Liver (tissue), 9 donors: ENCODE measurements around the gene GMDS. TPM values are rescaled to one million over a fixed set of nuclear protein-coding genes. Genes with fewer than 3 reads are reported as not detected.

Source experiments
- DNase-seq: peaks from one replicate; pipeline ENCODE4 v3.0.0-alpha.2; 2017; ENCODE audit warnings: low spot score
- H3K27ac ChIP-seq, 2 donors: one replicate each; pipeline ENCODE4 v1.7.0; 2013; ENCODE audit warnings: inconsistent platforms in 2 of 2, low read length in 2 of 2, control low read depth in 1 of 2, low read depth in 1 of 2, mild to moderate bottlenecking in 1 of 2
- H3K27me3 ChIP-seq, 4 donors: one replicate each; pipeline versions ENCODE4 v1.6.1 to v1.7.0; 2013; ENCODE audit warnings: low read length in 3 of 4, inconsistent platforms in 1 of 4, mild to moderate bottlenecking in 1 of 4, moderate library complexity in 1 of 4; ENCODE audit not compliant: control insufficient read depth in 4 of 4, insufficient read depth in 4 of 4
- H3K36me3 ChIP-seq, 4 donors: one replicate each; pipeline versions ENCODE4 v1.6.1 to v1.7.0; 2013; ENCODE audit warnings: low read length in 3 of 4, mild to moderate bottlenecking in 3 of 4, low read depth in 1 of 4, moderate library complexity in 1 of 4; ENCODE audit not compliant: control insufficient read depth in 4 of 4, insufficient read depth in 3 of 4
- H3K4me1 ChIP-seq, 4 donors: one replicate each; pipeline versions ENCODE4 v1.6.1 to v1.7.0; 2013; ENCODE audit warnings: low read length in 3 of 4, mild to moderate bottlenecking in 3 of 4, moderate library complexity in 1 of 4; ENCODE audit not compliant: control insufficient read depth in 4 of 4, insufficient read depth in 4 of 4
- H3K4me3 ChIP-seq, 3 donors: one replicate each; pipeline versions ENCODE4 v1.6.1 to v1.7.0; 2013; ENCODE audit warnings: low read length in 3 of 3, control low read depth in 1 of 3, low read depth in 1 of 3, mild to moderate bottlenecking in 1 of 3
- H3K9ac ChIP-seq, 2 donors: one replicate each; pipeline ENCODE4 v1.7.0; 2013; ENCODE audit warnings: low read length in 2 of 2, mild to moderate bottlenecking in 2 of 2, moderate library complexity in 2 of 2, control low read depth in 1 of 2, low read depth in 1 of 2
- H3K9me3 ChIP-seq, 4 donors: one replicate each; pipeline versions ENCODE4 v1.6.1 to v1.7.0; 2013; ENCODE audit warnings: low read length in 3 of 4; ENCODE audit not compliant: control insufficient read depth in 4 of 4
- ATF3 ChIP-seq: IDR thresholded peaks from 2 replicates; pipeline ENCODE4 v1.6.1; 2016; ENCODE audit warnings: antibody characterized with exemption
- CTCF ChIP-seq: fragments of 150-350 bp; IDR thresholded peaks from 2 replicates; pipeline ENCODE4 v1.5.1; 2017; ENCODE audit warnings: improper control_type of control experiment, low read depth, low read length; ENCODE audit not compliant: missing input control
- EGR1 ChIP-seq, 2 donors: IDR thresholded peaks; 2 replicates each; pipeline ENCODE4 v1.6.1; 2016 to 2018; ENCODE audit warnings: antibody characterized with exemption in 2 of 2, low read depth in 2 of 2
- FOXA1 ChIP-seq: IDR thresholded peaks from 2 replicates; pipeline ENCODE4 v1.6.1; 2016; ENCODE audit warnings: antibody characterized with exemption
- GABPA ChIP-seq, 2 donors: IDR thresholded peaks in 1 of 2; conservative IDR thresholded peaks in 1 of 2; 2 replicates each; pipeline ENCODE4 v1.6.1; 2016; ENCODE audit warnings: antibody characterized with exemption in 2 of 2, mild to moderate bottlenecking in 1 of 2, moderate library complexity in 1 of 2
- HNF4A ChIP-seq, 2 donors: conservative IDR thresholded peaks; 2 replicates each; pipeline ENCODE4 v1.6.1; 2016; ENCODE audit warnings: antibody characterized with exemption in 2 of 2, mild to moderate bottlenecking in 2 of 2
- JUND ChIP-seq, 2 donors: IDR thresholded peaks; 2 replicates each; pipeline ENCODE4 v1.6.1; 2016; ENCODE audit warnings: antibody characterized with exemption in 2 of 2
- MAX ChIP-seq: IDR thresholded peaks from 2 replicates; pipeline ENCODE4 v1.6.1; 2016; ENCODE audit warnings: antibody characterized with exemption
- NR2F2 ChIP-seq: IDR thresholded peaks from 2 replicates; pipeline ENCODE4 v1.6.1; 2016; ENCODE audit warnings: antibody characterized with exemption
- RAD21 ChIP-seq, 2 donors: IDR thresholded peaks; 2 replicates each; pipeline ENCODE4 v1.6.1; 2016; ENCODE audit warnings: antibody characterized with exemption in 2 of 2, mild to moderate bottlenecking in 2 of 2
- REST ChIP-seq: IDR thresholded peaks from 2 replicates; pipeline ENCODE4 v1.6.1; 2016; ENCODE audit warnings: antibody characterized with exemption, mild to moderate bottlenecking
- RXRA ChIP-seq, 2 donors: IDR thresholded peaks; 2 replicates each; pipeline ENCODE4 v1.6.1; 2017 to 2018; ENCODE audit warnings: antibody characterized with exemption in 2 of 2, mild to moderate bottlenecking in 1 of 2
- SP1 ChIP-seq: IDR thresholded peaks from 2 replicates; pipeline ENCODE4 v1.6.1; 2018; ENCODE audit warnings: antibody characterized with exemption, mild to moderate bottlenecking
- TAF1 ChIP-seq: conservative IDR thresholded peaks from 2 replicates; pipeline ENCODE4 v1.6.1; 2016; ENCODE audit warnings: antibody characterized with exemption, mild to moderate bottlenecking
- ZBTB33 ChIP-seq: IDR thresholded peaks from 2 replicates; pipeline ENCODE4 v1.6.1; 2016; ENCODE audit warnings: antibody characterized with exemption
- WGBS: extraction: QIAGEN DNeasy Blood & Tissue Kit; methylation state at CpG from one replicate; pipeline ENCODE4 v1.1.7; 2013; 5-methylcytosine and 5-hydroxymethylcytosine counted together
- polyA plus RNA-seq, 2 donors: library from polyadenylated mRNA; stranded (reverse) in 1 of 2; unstranded in 1 of 2; fragments of 200-250 nt in 1 of 2; fragments of >200 nt in 1 of 2; fragmentation: Nextera tagmentation in 1 of 2; extraction: Ambion mirVana in 1 of 2; gene quantifications; one replicate each; pipeline versions ENCODE4 v1.2.1 to v1.2.3, GENCODE V29; 2013 to 2015
- total RNA-seq, 2 donors: library from RNA; depleted of rRNA; stranded (reverse); fragments of >200 nt; gene quantifications; one replicate each; pipeline ENCODE4 v1.2.3, GENCODE V29; 2014
- donor health status: healthy.
- donor health status: healthy.
- donor health status: healthy.
- donor health status: healthy.
- donor health status: healthy.

Gene GMDS
- total and polyA plus RNA-seq, 4 donors = 3.5 to 15.6 (median 13.0) TPM

- H3K9me3 ChIP-seq = no peaks in the 10 kb centered on the region
- 71% methylated on average over 5 of the region's 5 CpGs for WGBS
- H3K4me1 ChIP-seq = peaks cover 0 to 8% (median 1%) of the 10 kb centered on the region in 4 donors
- TF ChIP-seq TAF1 (no peak), ATF3 (no peak), MAX (no peak), NR2F2 (no peak), FOXA1 (no peak), CTCF (no peak), HNF4A (conservative IDR thresholded peaks at IDR 0.05) (no peak)
- H3K27me3 ChIP-seq = no peaks in the 10 kb centered on the region
- H3K4me3 ChIP-seq = no peak overlapping the region
- H3K36me3 ChIP-seq = no peaks in the 10 kb centered on the region
- no peak overlapping the region for H3K27ac ChIP-seq
- DNase-seq = no peak
- H3K9ac ChIP-seq = no peak overlapping the region
These were observed 273.8 kb downstream of the GMDS start for GRCh38 chr6:1971612-1972011.

- Histone ChIP-seq H3K4me1 (peaks cover 0 to 8% (median 1%) of the 10 kb centered on the region in 4 donors), H3K36me3 (no peaks in the 10 kb centered on the region), H3K4me3 (no peak overlapping the region), H3K27ac (no peak overlapping the region), H3K9me3 (no peaks in the 10 kb centered on the region), H3K9ac (no peak overlapping the region), H3K27me3 (no peaks in the 10 kb centered on the region)
- TF ChIP-seq REST = no peak
- TF ChIP-seq GABPA (IDR thresholded peaks at IDR 0.05 in 1 of 2, conservative IDR thresholded peaks at IDR 0.05 in 1 of 2) = no peak
- TF ChIP-seq SP1 = no peak
- TF ChIP-seq TAF1 = no peak
- TF ChIP-seq ZBTB33 = no peak
- TF ChIP-seq HNF4A (conservative IDR thresholded peaks at IDR 0.05) = no peak
- TF ChIP-seq EGR1 (IDR thresholded peaks at IDR 0.05; ENCODE audit: low read depth in 2 of 2) = no peak
- no peak for TF ChIP-seq RAD21 (IDR thresholded peaks at IDR 0.05)
- no peak for TF ChIP-seq CTCF
- no peak for TF ChIP-seq ATF3
- no peak for TF ChIP-seq RXRA (IDR thresholded peaks at IDR 0.05)
- TF ChIP-seq NR2F2 = no peak
- TF ChIP-seq FOXA1 = no peak
- TF ChIP-seq JUND (IDR thresholded peaks at IDR 0.05) = no peak
- WGBS = 87% methylated on average over 8 of the region's 8 CpGs
- no peak for DNase-seq
These were observed 275.2 kb downstream of the GMDS start for GRCh38 chr6:1970151-1970561.
